A673 (cell line): ENCODE results near the gene SLC7A8.

Source experiments
- EZH2 ChIP-seq: fragments of 200-600 bp; sonication (generic); IDR thresholded peaks from 2 replicates; pipeline ENCODE4 v1.6.1; 2017; ENCODE audit warnings: borderline replicate concordance, low read depth, mild to moderate bottlenecking, mixed read lengths, antibody characterized with exemption, low read length; ENCODE audit not compliant: poor library complexity, severe bottlenecking
- TF ChIP-seq, protein P1 (sequence below): fragments of 300-800, 200-600 bp; sonication (generic); conservative IDR thresholded peaks from 2 replicates; pipeline ENCODE4 v1.5.1; 2017; ENCODE audit warnings: low read depth, mild to moderate bottlenecking, antibody characterized with exemption, low read length, moderate library complexity, mixed read lengths

DNA sequence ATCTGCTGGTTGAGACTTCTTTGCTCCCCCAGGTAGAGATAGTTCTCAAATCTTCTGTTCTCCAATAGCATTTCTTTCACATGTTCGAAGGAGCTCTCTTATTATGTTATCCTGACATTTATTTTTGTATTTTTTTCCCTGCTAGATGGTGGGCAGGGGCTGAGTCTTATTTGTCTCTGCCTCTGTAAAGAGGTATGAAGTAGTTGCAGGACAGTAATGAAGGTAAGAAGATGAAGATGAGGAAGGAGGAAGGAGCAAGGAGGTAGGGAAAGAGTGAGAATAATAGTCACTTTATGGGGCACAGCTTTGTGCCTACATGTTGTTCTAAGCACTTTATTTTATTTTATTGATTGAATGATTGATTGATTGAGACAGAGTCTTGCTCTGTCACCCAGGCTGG lies 73.7 kb downstream of the SLC7A8 start:
- TF ChIP-seq, protein P1, sequence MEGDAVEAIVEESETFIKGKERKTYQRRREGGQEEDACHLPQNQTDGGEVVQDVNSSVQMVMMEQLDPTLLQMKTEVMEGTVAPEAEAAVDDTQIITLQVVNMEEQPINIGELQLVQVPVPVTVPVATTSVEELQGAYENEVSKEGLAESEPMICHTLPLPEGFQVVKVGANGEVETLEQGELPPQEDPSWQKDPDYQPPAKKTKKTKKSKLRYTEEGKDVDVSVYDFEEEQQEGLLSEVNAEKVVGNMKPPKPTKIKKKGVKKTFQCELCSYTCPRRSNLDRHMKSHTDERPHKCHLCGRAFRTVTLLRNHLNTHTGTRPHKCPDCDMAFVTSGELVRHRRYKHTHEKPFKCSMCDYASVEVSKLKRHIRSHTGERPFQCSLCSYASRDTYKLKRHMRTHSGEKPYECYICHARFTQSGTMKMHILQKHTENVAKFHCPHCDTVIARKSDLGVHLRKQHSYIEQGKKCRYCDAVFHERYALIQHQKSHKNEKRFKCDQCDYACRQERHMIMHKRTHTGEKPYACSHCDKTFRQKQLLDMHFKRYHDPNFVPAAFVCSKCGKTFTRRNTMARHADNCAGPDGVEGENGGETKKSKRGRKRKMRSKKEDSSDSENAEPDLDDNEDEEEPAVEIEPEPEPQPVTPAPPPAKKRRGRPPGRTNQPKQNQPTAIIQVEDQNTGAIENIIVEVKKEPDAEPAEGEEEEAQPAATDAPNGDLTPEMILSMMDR, result no peak
- TF ChIP-seq EZH2, result no peak
